Tibial nerve (tissue), 4 donors: Measurements from ENCODE around the gene NLRP13. TPM values are rescaled to one million over a fixed set of nuclear protein-coding genes. Genes with fewer than 3 reads are reported as not detected.

Experiments
- DNase-seq, 2 donors: peaks; one replicate each; pipeline ENCODE4 v3.0.0-alpha.2; 2019; ENCODE audit warnings: low spot score in 2 of 2
- H3K27ac ChIP-seq, 4 donors: fragments of 200-600 bp; sonication (generic) in 3 of 4; one replicate each; pipeline ENCODE4 v1.5.1; 2017 to 2019; ENCODE audit warnings: mild to moderate bottlenecking in 1 of 4
- H3K27me3 ChIP-seq, 2 donors: fragments of 200-600 bp; sonication (generic) in 1 of 2; one replicate each; pipeline versions ENCODE4 v1.5.1 to v1.6.0; 2017 to 2019
- H3K36me3 ChIP-seq, 3 donors: fragments of 200-600 bp; sonication (generic); one replicate each; pipeline ENCODE4 v1.5.1; 2018 to 2019
- H3K4me1 ChIP-seq, 4 donors: fragments of 200-600 bp; sonication (generic) in 3 of 4; one replicate each; pipeline ENCODE4 v1.5.1; 2017 to 2019
- H3K4me3 ChIP-seq, 4 donors: fragments of 200-600 bp; sonication (generic) in 3 of 4; one replicate each; pipeline ENCODE4 v1.5.1; 2017 to 2019; ENCODE audit warnings: mild to moderate bottlenecking in 1 of 4, moderate library complexity in 1 of 4
- H3K9me3 ChIP-seq, 4 donors: fragments of 200-600 bp; sonication (generic) in 3 of 4; one replicate each; pipeline ENCODE4 v1.5.1; 2017 to 2019
- CTCF ChIP-seq, 5 experiments: fragments of 200-600 bp in 3 of 5; fragments of 450-650 bp in 2 of 5; sonication (generic) in 3 of 5; IDR thresholded peaks; one replicate each; pipeline ENCODE4 v1.5.1; 2016 to 2019; ENCODE audit warnings: antibody characterized with exemption in 5 of 5, mild to moderate bottlenecking in 3 of 5, moderate library complexity in 2 of 5
- EP300 ChIP-seq, 2 donors: sonication (generic); formaldehyde crosslinking; IDR thresholded peaks; one replicate each; pipeline ENCODE4 v1.6.1; 2017; ENCODE audit warnings: antibody characterized with exemption in 2 of 2, mild to moderate bottlenecking in 1 of 2
- POLR2A ChIP-seq, 2 donors: fragments of 450-650 bp; IDR thresholded peaks; one replicate each; pipeline ENCODE4 v1.6.1; 2017; ENCODE audit warnings: antibody characterized with exemption in 2 of 2, mild to moderate bottlenecking in 2 of 2, moderate library complexity in 2 of 2
- WGBS, 2 donors: methylation state at CpG; one replicate each; pipeline ENCODE4 v1.1.5; 2018; 5-methylcytosine and 5-hydroxymethylcytosine counted together
- total RNA-seq, 4 donors: library from RNA; depleted of rRNA; stranded (reverse); fragments of >200 nt; gene quantifications; one replicate each; pipeline ENCODE4 v1.1.0, GENCODE V29; 2016

The NLRP13 gene
- total RNA-seq, 4 donors from 2014 or later = not detected

GRCh38 chr19:55870736-55871135 lies 61.4 kb downstream of the NLRP13 start:
- H3K4me1 ChIP-seq = no peaks in the 10 kb centered on the region
- WGBS, 2 donors = 78 to 81% methylated on average over 11 of the region's 11 CpGs
- H3K4me3 ChIP-seq = no peak overlapping the region
- TF ChIP-seq EP300 (IDR thresholded peaks at IDR 0.05) (no peak), CTCF (IDR thresholded peaks at IDR 0.05) (no peak), POLR2A (IDR thresholded peaks at IDR 0.05) (no peak)
- H3K9me3 ChIP-seq = peaks cover 0 to 23% (median 0%) of the 10 kb centered on the region in 4 donors
- no peaks in the 10 kb centered on the region for H3K36me3 ChIP-seq
- no peak for DNase-seq
- H3K27ac ChIP-seq = no peak overlapping the region
- no peaks in the 10 kb centered on the region for H3K27me3 ChIP-seq

- Histone ChIP-seq H3K36me3 (no peaks in the 10 kb centered on the region), H3K4me1 (no peaks in the 10 kb centered on the region), H3K4me3 (no peak overlapping the region), H3K27ac (no peak overlapping the region), H3K9me3 (peaks cover 0 to 32% (median 0%) of the 10 kb centered on the region in 4 donors), H3K27me3 (no peaks in the 10 kb centered on the region)
- no peak for TF ChIP-seq POLR2A (IDR thresholded peaks at IDR 0.05)
- no peak for TF ChIP-seq EP300 (IDR thresholded peaks at IDR 0.05)
- TF ChIP-seq CTCF (IDR thresholded peaks at IDR 0.05) = no peak
- 91 to 100% methylated on average over 7 of the region's 7 CpGs for WGBS, 2 donors
- DNase-seq = no peak
Observed at GRCh38 chr19:55867101-55867500, 65.0 kb downstream of the NLRP13 start.

- 54 to 56% methylated on average over 3 of the region's 3 CpGs for WGBS, 2 donors
- Histone ChIP-seq H3K36me3 (no peaks in the 10 kb centered on the region), H3K4me3 (no peak overlapping the region), H3K9me3 (peaks cover 0 to 32% (median 0%) of the 10 kb centered on the region in 4 donors), H3K27me3 (no peaks in the 10 kb centered on the region), H3K4me1 (no peaks in the 10 kb centered on the region), H3K27ac (no peak overlapping the region)
- no peak for TF ChIP-seq POLR2A (IDR thresholded peaks at IDR 0.05)
- no peak for TF ChIP-seq EP300 (IDR thresholded peaks at IDR 0.05)
- no peak for TF ChIP-seq CTCF (IDR thresholded peaks at IDR 0.05)
- DNase-seq = no peak
Observed at GRCh38 chr19:55866521-55866920, 65.6 kb downstream of the NLRP13 start.

- WGBS, 2 donors = 64% methylated on average over 5 of the region's 5 CpGs
- no peak overlapping the region for H3K27ac ChIP-seq
- no peaks in the 10 kb centered on the region for H3K27me3 ChIP-seq
- H3K9me3 ChIP-seq = peaks cover 0 to 37% (median 0%) of the 10 kb centered on the region in 4 donors
- no peaks in the 10 kb centered on the region for H3K36me3 ChIP-seq
- H3K4me3 ChIP-seq = no peak overlapping the region
- TF ChIP-seq EP300 (IDR thresholded peaks at IDR 0.05) = no peak
- no peak for TF ChIP-seq CTCF (IDR thresholded peaks at IDR 0.05)
- TF ChIP-seq POLR2A (IDR thresholded peaks at IDR 0.05) = no peak
- H3K4me1 ChIP-seq = no peaks in the 10 kb centered on the region
- no peak for DNase-seq
Observed at GRCh38 chr19:55858969-55859368, 73.2 kb downstream of the NLRP13 start.

GRCh38 chr19:55858401-55858800 lies 73.7 kb downstream of the NLRP13 start:
- Histone ChIP-seq H3K36me3 (no peaks in the 10 kb centered on the region), H3K9me3 (peaks cover 0 to 38% (median 0%) of the 10 kb centered on the region in 4 donors), H3K4me3 (no peak overlapping the region), H3K27ac (no peak overlapping the region), H3K27me3 (no peaks in the 10 kb centered on the region), H3K4me1 (no peaks in the 10 kb centered on the region)
- DNase-seq = no peak
- no peak for TF ChIP-seq CTCF (IDR thresholded peaks at IDR 0.05)
- TF ChIP-seq POLR2A (IDR thresholded peaks at IDR 0.05) = no peak
- TF ChIP-seq EP300 (IDR thresholded peaks at IDR 0.05) = no peak
- 87 to 90% methylated on average over 13 to 14 of the region's 14 CpGs for WGBS, 2 donors
